ENCODE measurements around the gene FCN2.

The FCN2 gene

DNA sequence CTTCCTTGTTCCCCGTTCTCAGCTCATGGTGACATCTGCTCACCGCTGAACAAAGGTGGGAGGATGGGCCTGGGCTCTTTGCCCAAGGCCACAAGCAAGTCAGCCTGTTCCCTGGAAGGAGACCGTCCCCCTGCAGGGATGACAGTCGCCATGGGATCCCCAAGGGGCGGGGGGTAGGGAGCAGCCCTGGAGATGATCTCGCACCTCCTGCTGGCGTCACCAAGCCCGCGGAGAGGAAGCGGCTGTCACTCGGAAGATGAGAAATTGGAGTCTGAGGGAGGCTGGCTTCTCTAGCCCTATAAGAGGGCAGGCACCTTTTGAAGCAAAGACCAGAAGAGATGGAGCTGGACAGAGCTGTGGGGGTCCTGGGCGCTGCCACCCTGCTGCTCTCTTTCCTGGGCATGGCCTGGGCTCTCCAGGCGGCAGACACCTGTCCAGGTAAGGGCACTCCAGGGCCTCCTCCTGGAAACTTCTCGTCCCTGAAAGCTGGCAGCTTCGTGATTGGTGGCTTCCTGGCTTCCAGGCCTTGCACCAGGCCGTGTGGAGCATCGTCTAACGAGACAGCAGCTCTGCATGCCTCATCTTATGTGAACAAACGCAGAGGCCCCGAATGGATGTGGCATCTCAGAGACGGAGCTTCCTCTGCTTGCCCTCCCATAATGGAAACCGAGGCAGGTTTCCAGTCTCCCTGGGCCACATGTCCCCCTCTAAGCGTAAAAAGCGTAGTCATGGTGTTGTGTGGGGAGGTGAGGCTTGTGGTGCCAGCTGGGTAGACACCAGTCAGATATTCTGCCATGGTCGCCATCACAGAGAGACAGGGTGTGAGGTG lies at the start of gene FCN2:
Gene FCN2, plus strand, starts transcription at position 327 of the 829 bp plus-strand sequence. Its CDS starts 12 bp downstream, at position 339.
- DNase-seq = no peak

DNA sequence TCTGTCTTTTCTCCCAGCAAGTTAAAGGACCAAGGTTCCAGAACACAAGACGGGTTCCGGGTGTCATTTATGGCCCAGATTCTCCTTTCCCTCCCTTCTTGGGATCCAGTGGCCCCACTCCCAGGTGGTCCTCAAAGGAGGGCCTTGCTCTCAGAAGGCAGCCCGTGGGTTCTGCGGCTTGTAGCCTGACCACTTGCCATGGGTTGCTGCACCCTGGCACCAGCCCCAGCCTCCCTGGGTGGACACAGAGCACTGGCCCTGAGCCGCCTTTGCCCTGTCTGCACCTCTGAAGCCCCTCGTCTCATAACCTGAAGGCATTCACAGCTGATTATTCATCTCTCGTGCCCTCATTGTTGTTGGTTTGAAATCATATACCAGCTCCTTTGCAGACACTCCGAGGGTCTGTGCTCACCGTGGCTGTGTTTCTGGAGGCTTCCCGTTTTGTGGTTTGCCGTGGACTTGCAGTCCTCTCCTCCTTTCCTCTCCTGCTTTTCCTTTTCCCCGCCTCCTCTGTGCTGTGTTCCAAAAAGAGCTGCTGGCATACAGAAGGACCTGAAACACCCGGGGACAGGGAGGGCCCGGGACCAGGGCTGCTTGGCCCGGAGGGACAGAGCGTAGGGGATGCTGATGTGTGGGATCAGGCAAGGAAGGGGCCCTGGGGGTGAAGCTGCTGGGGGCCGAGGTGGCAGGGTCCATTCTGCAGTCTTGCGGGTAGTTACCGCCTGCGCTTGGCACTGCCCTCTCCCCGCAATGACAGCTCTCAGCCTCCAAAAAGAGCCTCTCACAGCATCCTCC lies 49.5 kb upstream of the FCN2 start:
- DNase-seq = no peak

DNA sequence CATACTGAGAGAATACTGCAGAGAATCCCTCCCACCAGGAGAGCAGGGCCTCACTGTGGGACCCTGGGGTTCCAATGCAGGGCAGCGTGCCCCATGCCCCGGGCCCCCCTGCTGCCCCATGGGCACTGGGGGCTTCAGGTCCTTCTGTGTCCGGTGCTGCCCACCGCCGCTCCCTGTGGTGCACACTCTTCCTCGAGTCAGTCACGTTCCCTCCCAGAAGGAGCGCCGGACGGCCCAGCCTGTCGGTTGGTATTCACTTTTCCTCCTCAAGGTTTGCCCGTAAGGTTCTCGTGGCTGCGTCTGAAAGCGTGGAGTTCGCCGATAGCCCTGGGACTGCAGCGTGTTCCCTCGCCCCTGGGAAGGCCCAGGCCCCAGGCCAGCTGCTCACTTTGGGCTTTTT lies 48.1 kb upstream of the FCN2 start:
- DNase-seq = no peak

DNA sequence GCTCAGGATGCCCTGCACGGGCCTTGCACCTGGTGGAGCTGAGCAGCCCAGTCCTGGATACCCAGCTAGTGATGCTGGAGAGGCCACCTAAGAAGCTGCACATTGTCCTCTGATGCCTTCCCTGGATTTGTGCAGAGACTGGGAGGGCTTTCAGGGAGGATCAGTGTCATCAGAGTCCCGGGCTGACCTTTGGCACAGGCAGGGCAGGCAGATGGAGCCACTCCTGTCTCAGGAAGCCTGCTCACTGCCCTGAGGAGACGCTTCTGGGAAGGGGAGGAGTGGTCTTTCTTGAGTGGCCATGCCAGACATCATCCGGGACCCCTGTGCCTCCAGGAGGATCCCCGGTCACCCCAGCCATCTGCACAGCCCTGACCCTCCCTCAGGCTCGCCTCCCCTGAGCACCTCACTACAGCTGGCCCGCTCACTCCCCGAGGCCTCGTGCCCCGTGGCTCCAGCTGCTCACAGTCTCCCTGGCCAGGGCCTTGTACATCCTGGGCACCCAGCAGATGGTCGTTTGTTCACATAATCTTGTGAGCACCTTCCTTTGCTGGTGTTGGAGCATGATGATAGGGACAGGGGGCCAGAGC lies 47.2 kb upstream of the FCN2 start:
- DNase-seq = no peak

DNA sequence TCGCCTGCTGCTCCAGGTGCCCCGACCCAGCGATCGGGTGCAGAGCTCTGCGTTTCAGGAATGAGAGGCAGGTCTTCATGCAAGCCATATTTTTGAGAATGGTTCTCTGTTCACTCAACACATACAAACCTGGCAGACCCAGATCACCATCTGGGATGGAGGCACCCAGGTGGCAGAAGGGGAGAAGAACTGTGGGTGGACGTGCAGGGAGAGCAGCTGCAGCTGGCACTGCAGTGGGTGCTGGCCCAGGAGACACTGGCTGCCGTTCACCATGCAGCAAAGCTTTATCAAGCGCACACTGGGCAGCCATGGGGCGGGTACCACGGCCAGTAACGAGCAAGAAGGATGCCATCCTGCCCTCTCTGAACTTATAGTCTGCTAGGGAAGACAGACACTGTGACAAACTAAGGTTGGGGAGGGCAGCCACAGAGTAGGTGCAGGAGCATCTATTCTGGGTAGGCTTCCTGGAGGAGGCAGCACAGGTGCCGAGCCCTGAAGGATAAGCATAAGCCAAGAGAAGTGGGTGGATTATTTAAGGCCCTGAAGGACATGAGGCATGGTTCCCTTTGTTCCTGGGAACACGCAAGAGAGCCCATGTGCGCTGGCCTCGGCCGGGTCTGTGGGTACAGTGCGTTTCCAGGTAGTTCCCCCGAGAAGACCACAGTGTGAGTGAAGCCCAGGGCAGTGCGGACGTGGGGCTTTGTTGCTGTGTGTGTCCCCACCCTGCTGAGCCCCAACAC lies 46.2 kb upstream of the FCN2 start:
- DNase-seq = no peak

DNA sequence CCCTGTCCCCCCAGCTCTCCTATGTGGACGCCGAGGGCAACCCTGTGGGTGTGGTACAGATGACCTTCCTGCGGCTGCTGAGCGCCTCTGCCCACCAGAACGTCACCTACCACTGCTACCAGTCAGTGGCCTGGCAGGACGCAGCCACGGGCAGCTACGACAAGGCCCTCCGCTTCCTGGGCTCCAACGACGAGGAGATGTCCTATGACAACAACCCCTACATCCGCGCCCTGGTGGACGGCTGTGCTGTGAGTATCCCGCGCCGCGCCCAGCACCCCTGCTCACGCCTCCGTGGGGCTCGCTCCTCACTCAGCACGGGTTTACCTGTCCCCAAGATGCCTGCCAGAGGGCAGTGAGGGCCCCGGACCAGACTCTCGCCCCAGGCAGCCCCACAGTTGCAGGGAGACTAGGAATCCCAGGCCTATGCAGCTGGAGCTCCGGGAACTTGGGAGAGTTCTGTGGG lies 45.6 kb upstream of the FCN2 start:
- no peak for DNase-seq

DNA sequence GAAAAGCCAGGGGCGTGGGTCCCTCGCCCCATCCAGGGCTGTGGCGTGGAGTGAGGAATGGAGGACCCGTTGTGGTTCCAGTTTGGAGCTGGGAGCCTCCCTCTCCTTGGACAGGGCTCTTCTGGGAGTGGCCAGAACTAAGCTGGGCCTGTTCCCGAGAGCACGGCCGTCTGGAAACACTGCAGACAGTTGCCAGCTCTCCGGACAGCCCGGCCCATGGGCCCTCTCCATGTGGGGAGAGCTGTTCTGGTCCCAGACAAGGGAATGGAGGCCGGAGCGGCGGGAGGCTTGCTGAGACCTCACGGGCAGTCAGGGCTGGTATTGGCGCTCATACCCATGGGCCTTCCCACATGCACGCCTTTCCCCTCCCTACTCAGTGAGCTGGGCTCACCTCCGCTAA lies 45.2 kb upstream of the FCN2 start:
- DNase-seq = no peak

DNA sequence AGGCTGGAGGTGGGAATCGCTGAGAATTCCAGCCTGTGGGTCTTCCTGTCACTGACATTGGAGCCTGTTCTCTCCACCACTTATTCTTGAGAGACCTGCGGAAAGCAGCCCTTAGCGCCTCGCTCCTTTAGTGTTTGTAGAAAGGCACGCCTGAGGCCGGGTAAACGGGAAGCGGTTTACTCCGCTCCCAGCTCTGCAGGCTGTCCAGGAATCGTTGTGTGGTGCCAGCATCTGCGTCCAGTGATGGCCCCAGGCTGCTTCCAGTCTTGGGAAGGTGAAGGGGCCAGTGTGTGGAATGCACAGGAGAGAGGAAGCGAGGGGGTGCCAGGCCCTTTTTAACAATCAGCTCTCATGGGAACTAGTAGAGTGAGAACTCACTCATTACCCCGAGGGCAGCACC lies 44.6 kb upstream of the FCN2 start:
- DNase-seq = no peak

DNA sequence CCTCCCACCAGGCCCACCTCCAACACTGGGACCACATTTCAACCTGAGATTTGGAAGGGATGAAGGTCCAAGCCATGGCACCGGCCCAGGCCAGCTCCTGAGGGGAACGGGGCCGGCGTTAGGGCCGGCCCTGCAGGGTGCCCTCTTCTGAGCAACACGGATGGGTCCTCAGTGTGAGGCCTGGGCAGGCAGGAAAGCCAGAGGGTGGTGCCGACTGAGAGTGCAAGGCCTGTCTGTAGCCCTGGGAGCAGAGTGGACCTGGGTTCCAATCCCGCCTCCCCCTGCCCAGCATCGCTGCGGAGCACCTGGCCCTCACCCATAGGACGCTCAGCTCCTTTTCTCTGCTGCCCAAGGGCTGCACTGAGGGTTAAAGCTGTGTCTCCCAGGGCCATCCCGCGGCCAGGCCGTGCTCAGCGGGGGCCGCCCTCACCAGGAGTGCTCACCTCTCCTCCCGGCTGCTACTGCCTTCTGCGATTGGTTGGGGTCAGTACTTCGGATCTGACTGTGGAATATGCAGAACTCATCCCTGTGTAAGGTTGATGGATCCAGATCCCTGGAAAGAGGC lies 44.1 kb upstream of the FCN2 start:
- DNase-seq = no peak

DNA sequence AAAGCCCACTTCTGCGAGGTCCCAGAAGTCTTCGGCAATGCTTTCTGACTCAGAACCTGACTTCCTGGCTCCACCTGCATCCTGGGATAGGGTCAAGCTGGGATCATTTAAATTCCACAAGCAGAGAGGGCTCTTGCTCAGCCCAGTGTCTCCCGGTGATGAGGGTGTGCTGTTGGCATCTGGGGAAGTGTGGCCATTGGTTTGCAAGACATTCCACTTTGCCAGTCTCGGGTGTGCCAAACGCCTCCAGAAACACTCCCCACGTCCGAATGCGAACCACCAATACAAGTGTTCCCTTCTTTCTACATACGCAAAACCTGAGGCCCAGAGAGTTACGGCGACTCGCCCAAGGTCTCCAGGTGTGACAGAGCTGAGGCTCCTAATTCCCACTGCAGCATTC lies 43.1 kb upstream of the FCN2 start:
- no peak for DNase-seq

DNA sequence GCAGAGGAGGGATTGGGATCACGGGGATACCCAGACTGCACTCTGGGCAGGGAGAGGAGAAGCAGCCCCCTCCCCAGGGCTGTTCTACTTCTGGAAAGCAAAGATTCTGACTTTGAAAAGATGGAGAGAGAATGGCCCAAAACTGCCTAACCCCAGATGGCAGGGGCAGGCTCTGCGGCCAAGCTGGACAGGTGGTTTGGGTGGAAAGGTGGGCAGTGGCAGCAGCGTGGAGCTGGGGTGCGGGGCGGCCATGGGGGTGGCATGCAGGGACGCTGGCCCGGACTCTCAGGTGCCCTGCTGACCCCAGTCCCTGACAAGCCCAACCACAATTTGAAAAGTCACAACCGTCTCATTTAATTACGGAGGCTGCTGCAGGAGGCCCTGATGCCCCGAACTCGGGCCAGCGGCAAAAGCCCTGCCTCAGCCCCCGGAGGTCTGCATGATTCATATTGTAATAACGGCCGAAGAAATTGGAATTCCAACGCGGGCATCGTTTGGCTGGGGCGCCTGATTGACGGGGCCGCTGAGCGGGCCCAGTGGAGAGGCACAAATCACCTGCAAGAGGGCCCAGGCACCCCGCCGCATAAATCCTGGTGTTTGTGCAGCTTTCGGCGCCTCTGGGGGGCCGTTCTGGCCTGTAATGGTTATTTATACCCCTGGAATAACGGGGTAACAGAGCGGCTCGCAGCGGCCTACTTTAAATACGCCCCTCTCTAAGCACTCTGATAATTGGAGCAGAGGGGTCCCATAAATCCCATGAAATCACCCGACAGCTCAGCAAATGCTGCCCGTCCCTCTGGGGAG lies 41.8 kb upstream of the FCN2 start:
- DNase-seq = no peak

DNA sequence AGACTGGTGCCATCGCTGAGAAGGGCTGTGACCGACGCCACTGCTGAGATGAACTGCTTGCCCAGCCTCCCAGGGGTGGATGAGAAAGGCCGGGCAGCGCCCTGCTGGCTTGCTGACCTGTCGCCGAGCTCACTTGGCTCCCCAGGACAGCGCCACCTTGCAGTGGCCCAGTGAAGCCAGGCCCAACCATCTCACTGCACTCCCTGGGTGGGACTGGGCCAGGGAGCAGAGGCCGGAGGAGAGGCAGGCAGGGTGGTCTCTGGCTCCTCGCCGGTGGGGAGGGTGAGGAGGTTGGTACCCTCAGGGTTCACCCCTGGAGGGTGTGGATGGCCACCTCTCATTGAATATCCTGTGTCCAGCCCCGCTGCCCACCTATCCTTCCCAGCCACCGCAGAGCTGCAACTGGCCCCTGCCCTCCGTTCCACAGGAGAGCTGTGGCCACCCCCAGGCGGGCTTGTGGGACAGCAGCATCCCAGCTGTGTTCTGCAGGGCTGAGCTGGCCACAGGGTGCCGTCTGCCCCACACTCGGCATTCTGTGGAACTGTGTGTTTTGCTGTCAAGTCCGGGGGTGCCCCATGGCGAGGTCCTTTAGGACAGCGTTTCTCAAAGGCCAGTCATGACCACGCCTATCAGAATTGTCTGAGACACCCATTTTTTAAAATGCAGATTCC lies 41.0 kb upstream of the FCN2 start:
- DNase-seq = no peak

DNA sequence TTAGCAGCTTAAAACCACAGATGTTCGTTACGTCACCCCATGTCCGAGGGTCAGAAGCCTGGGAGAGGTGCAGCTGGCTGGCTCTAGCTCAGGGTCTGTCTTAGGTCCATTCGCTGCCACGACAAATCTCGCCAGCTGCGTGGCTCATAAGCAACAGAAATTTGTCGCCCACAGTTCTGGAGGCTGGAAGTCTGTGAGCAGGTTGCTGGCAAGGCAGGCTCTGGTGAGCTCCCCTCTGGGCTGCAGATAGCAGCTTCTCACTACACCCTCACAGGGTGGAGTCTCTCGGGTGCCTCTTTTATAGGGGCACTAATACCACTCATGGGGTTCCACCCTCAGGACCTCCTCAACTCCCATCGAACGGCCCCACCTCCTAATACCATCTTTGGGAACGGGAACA lies 40.1 kb upstream of the FCN2 start:
- DNase-seq = no peak

DNA sequence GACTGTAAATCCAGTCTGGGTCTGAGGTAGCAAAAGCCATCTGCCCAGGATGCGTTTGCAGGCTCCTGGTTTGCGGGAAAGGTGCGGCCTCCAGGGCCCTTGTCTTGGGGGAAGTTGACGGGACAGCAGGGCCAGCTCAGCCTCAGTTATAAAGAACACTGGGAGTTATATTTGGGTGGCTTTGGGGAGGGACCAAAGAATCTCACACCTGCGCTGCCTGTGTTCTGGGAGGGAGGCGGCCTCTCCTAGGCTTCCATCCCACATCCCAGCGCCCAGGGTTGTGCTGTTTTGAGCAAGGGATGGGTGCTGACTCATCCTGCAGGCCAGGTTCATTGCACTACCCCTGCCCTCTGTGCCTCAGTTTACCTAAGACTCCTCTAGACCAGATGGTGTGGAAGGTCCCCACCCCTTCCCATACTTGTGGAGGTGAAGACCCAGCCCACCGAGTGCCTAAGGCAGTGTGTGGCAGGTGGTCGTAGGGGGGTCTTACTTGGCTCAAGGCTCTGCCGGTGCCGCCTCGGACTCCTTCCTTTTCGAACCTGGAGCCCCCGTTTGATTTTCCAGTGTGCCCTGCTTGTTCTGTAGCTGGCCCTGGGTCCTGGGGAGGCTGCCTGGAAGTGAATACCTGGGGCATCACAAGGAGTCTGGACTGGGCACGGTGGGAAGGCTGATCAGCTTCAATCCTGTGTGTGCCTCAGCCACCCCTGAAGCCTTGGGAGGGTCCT lies 39.3 kb upstream of the FCN2 start:
- no peak for DNase-seq

DNA sequence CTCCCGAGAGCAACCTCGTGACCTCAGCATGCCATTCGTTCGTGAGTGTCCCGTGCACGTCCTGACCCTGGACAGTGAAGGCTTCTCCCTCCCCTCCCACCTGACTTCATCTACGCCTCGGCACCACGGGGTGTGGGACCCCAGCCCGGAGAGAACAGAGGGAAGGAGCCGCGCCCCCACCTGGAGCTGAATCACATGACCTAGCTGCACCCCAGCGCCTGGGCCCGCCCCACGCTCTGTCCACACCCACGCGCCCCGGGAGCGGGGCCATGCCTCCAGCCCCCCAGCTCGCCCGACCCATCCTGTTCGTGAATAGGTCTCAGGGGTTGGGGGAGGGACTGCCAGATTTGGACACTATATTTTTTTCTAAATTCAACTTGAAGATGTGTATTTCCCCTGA lies 38.3 kb upstream of the FCN2 start:
- no peak for DNase-seq

DNA sequence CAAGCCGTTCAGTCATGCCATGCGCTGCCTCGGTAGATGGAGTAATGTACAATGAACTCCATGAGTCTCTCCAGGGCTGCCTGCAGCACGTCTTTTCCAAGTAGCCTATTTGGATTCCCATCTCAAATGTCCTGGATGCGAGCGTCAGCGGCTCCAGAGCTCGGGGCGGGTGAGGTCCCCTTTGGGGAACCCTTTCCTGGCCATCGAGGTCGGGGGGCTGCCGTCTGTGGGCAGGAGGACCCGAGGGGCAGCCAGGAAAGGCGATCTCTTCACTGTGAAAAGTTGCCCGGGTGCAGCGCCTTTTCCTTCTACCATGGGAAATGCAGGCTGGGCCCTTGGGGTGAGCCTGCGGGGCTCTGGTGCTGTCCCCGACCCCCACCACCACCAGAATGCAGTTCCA lies 36.9 kb upstream of the FCN2 start:
- DNase-seq = no peak

DNA sequence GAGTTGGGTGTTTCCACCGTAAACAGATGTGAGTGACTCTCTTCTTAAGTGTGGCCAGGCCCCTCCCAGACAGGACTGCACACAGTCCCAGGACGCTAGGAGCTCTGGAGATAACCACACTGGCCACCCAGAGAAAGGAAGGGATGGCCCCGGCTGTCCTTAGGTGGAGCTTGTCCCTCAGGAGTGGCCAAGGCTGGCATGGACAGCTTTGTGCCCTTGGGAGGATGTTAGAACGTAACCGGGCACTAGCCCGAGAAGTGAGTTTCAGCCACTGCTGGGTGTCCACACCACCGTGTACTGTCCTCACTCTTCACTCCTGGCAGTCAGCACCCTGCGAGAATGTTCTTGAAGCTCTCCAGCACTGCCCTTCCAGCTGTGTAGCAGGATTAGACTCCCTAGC lies 35.8 kb upstream of the FCN2 start:
- DNase-seq = no peak

DNA sequence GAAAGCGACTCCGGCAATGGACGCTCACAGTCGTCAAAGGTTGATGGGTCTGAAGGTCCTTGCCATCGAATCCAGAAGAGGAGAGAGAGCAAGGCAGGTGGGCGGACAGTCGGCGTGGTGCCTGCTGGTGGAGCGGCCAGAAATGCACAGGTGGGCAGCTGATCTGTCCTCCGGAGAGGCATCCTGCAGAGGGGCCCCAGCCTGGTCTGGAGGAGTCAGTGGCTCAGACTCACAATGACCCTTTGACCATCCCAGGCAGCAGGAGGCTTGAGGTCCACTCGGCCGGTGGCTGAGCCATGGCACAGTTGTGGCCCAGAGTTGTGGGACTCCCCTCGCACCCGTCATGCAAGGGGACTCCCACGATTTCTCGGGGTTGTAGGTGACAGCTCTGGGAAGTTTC lies 34.4 kb upstream of the FCN2 start:
- no peak for DNase-seq

DNA sequence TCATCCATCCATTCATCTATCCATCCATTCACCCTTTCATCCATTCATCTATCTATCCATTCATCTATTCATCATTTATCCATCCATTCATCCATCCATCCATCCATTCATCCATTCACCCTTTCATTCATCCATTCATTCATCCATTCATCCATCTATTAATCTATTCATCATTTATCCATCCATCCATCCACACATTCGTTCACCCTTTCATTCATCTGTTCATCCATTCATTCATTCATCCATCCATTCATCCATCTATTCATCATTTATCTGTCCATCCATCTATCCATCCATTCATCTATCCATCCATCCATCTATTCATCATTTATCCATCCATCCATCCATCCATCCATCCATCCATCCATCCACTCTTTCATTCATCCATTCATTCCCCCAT lies 33.9 kb upstream of the FCN2 start:
- no peak for DNase-seq

DNA sequence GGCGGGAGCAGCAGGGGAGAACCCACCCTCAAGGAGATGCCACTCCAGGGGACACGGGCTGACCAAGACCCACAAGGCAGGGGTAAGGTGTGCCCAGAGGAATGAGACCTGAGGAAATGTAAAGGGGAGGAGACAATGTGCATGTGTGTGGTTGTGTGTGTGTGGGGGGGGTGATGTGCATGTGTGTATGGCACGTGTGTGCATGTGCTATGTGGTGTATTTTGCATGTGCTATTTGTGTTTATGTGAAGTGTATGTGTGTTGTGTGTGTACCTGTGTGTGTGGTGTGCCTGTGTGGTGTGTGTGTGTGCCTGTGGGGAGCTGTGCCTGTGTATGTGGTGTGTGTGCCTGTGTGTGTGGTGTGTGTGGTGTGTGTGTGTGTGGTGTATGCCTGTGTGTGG lies 33.5 kb upstream of the FCN2 start:
- DNase-seq = no peak
